Activated B cell treated with CpG ODN at 0.5 μM for 24 hours (primary cell): Measurements from ENCODE around the gene PRDM16. TPM values are rescaled to one million over a fixed set of nuclear protein-coding genes. Genes with fewer than 3 reads are reported as not detected.

Experiments
- ATAC-seq: fragments of 200-7000 bp; cut with Tn5 transposase; one replicate; pipeline ENCODE4 v1.10.0; 2021; ENCODE audit warnings: low read depth, mild to moderate bottlenecking, moderate library complexity
- CTCF ChIA-PET: fragments of 350-600 bp; sonication (Branson Sonifier 250); formaldehyde crosslinking; loops from one replicate; lab custom pipeline; 2021; ENCODE audit warnings: antibody characterized with exemption; lab: Charles Lee
- POLR2A ChIA-PET: fragments of 350-600 bp; sonication (Branson Sonifier 250); formaldehyde crosslinking; loops from one replicate; lab custom pipeline; 2021; ENCODE audit warnings: antibody characterized with exemption; lab: Charles Lee
- DNase-seq: peaks from one replicate; pipeline ENCODE4 v3.0.0; 2022
- H3K27ac Mint-ChIP-seq: one replicate; pipeline ENCODE4 v1.8.0; 2020; ENCODE audit warnings: mixed read lengths
- H3K27me3 Mint-ChIP-seq: one replicate; pipeline ENCODE4 v1.8.0; 2021; ENCODE audit warnings: mixed read lengths
- H3K36me3 Mint-ChIP-seq: one replicate; pipeline ENCODE4 v1.8.0; 2021; ENCODE audit warnings: low read depth, mixed read lengths
- H3K4me1 Mint-ChIP-seq: one replicate; pipeline ENCODE4 v1.8.0; 2021; ENCODE audit warnings: mixed read lengths
- H3K4me3 Mint-ChIP-seq: one replicate; pipeline ENCODE4 v1.8.0; 2020; ENCODE audit warnings: mild to moderate bottlenecking, mixed read lengths
- H3K9me3 Mint-ChIP-seq: one replicate; pipeline ENCODE4 v1.8.0; 2020; ENCODE audit warnings: mixed read lengths
- CTCF ChIP-seq: fragments of 200-600 bp; IDR thresholded peaks from one replicate; pipeline ENCODE4 v1.8.0; 2022; ENCODE audit warnings: antibody characterized with exemption, mild to moderate bottlenecking
- intact Hi-C: fragments of 100-400 bp; cut with micrococcal nuclease; formaldehyde crosslinking; loops from one replicate; pipeline ENCODE4 v1.15.1; 2024
- total RNA-seq: library from RNA; stranded (reverse); gene quantifications from 2 replicates; pipeline ENCODE4 v1.2.3, GENCODE V29; 2022

The PRDM16 gene
- total RNA-seq, 1 donor from 2014 or later, result not detected

GRCh38 chr1:3021801-3022401, 47.1 kb upstream of the PRDM16 start:
- no peak overlapping the region for H3K27ac Mint-ChIP-seq
- ChIA-PET CTCF (no interaction called here), POLR2A (no interaction called here)
- H3K9me3 Mint-ChIP-seq, result no peaks in the 10 kb centered on the region
- H3K4me3 Mint-ChIP-seq, result no peak overlapping the region
- no peak for TF ChIP-seq CTCF
- DNase-seq (no peak), ATAC-seq (no peak)
- intact Hi-C loops, result no loop called here
- no peaks in the 10 kb centered on the region for H3K36me3 Mint-ChIP-seq
- no peaks in the 10 kb centered on the region for H3K4me1 Mint-ChIP-seq
- H3K27me3 Mint-ChIP-seq, result no peaks in the 10 kb centered on the region

GRCh38 chr1:3022511-3022973, 46.5 kb upstream of the PRDM16 start:
- Mint-ChIP-seq H3K9me3 (no peaks in the 10 kb centered on the region), H3K4me3 (no peak overlapping the region), H3K4me1 (no peaks in the 10 kb centered on the region), H3K36me3 (no peaks in the 10 kb centered on the region), H3K27me3 (no peaks in the 10 kb centered on the region), H3K27ac (no peak overlapping the region)
- CTCF ChIA-PET, result no interaction called here
- no peak for ATAC-seq
- intact Hi-C loops, result no loop called here
- DNase-seq, result no peak
- TF ChIP-seq CTCF, result no peak
- POLR2A ChIA-PET, result no interaction called here

- Mint-ChIP-seq H3K9me3 (no peaks in the 10 kb centered on the region), H3K4me1 (no peaks in the 10 kb centered on the region), H3K27ac (no peak overlapping the region), H3K27me3 (no peaks in the 10 kb centered on the region), H3K4me3 (no peak overlapping the region), H3K36me3 (no peaks in the 10 kb centered on the region)
- TF ChIP-seq CTCF, result no peak
- DNase-seq, result no peak
- ATAC-seq, result no peak
- POLR2A ChIA-PET, result no interaction called here
- CTCF ChIA-PET, result no interaction called here
- intact Hi-C loops, result no loop called here
These were observed 46.0 kb upstream of the PRDM16 start for GRCh38 chr1:3022976-3023375.

GRCh38 chr1:3024019-3024418, 45.0 kb upstream of the PRDM16 start:
- Mint-ChIP-seq H3K36me3 (no peaks in the 10 kb centered on the region), H3K4me1 (no peaks in the 10 kb centered on the region), H3K9me3 (no peaks in the 10 kb centered on the region), H3K27ac (no peak overlapping the region), H3K4me3 (no peak overlapping the region), H3K27me3 (no peaks in the 10 kb centered on the region)
- CTCF ChIA-PET, result no interaction called here
- intact Hi-C loops, result no loop called here
- POLR2A ChIA-PET, result no interaction called here
- ATAC-seq (no peak), DNase-seq (no peak)
- TF ChIP-seq CTCF, result no peak

- no peaks in the 10 kb centered on the region for H3K9me3 Mint-ChIP-seq
- no peaks in the 10 kb centered on the region for H3K27me3 Mint-ChIP-seq
- no peak overlapping the region for H3K27ac Mint-ChIP-seq
- no peaks in the 10 kb centered on the region for H3K4me1 Mint-ChIP-seq
- H3K4me3 Mint-ChIP-seq, result no peak overlapping the region
- CTCF ChIA-PET, result no interaction called here
- POLR2A ChIA-PET, result no interaction called here
- DNase-seq (no peak), ATAC-seq (no peak)
- intact Hi-C loops, result no loop called here
- no peak for TF ChIP-seq CTCF
- no peaks in the 10 kb centered on the region for H3K36me3 Mint-ChIP-seq
These were observed 44.4 kb upstream of the PRDM16 start for GRCh38 chr1:3024588-3024987.
